Stimulated activated CD4-positive, alpha-beta T cell treated with anti-CD3 and anti-CD28 coated beads, Interleukin-12 subunit alpha, Interleukin-12 subunit beta, amount 100 ng/mL, for 24 hours (primary cell): Measurements from ENCODE around the gene TDRD12.
"Not testable (repeated sequence)": the region's sequence is repeated elsewhere in the genome, so short reads cannot be mapped to it uniquely, and the experiment has no call there.

Experiments used
- DNase-seq, 2 experiments: peaks; one replicate each; pipeline ENCODE4 v3.0.0-alpha.2; 2020; ENCODE audit warnings: low read depth in 2 of 2

Gene TDRD12

DNA sequence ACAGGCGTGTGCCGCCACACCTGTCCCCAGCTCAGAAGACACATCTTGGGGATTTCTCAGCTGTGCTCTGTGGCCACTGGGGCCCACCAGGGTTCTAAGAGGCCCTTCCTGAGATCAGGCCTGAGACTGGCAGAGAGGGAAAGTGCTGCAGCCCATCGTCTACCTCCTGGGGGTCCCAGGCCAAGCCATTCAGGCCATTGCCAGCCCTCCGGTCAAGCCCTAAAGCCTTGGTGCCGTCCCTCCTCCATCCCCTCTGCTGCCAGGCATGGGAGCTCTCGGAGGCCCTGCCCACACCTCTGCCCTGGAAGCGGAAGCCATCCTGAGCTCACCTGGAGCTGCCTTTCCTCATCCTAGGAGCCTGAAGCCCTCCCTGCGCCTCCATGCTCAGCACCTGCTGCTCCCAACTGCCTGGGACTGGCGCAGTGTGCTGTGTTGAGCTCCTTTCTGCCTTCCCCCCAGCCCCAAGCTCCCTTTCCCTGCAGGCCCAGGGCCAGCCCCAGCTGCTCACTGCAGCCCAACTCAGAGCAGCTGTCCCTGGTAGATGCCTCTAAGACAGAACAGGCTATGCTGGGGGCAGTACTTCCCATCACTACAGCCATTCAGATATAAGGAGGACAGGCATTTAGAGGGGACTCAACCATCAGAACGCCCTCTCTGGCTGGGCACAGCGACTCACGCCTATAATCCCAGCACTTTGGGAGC, 147.1 kb downstream of the TDRD12 start:
- no peak for DNase-seq

DNA sequence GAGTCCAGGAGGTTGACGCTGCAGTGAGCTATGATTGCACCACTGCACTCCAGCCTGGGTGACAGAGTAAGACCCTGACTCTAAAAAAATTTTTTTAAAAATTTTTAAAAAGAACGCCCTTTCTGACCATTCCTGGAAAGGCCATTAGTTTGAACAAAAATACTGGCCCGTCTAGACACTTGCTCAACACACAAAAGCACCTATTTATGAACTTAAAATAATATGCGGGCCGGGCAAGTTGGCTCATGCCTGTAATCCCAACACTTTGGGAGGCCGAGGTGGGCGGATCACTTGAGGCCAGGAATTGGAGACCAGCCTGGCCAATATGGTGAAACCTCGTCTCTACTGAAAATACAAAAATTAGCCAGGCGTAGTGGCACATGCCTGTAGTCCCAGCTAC, 147.9 kb downstream of the TDRD12 start:
- not testable (repeated sequence) for DNase-seq

DNA sequence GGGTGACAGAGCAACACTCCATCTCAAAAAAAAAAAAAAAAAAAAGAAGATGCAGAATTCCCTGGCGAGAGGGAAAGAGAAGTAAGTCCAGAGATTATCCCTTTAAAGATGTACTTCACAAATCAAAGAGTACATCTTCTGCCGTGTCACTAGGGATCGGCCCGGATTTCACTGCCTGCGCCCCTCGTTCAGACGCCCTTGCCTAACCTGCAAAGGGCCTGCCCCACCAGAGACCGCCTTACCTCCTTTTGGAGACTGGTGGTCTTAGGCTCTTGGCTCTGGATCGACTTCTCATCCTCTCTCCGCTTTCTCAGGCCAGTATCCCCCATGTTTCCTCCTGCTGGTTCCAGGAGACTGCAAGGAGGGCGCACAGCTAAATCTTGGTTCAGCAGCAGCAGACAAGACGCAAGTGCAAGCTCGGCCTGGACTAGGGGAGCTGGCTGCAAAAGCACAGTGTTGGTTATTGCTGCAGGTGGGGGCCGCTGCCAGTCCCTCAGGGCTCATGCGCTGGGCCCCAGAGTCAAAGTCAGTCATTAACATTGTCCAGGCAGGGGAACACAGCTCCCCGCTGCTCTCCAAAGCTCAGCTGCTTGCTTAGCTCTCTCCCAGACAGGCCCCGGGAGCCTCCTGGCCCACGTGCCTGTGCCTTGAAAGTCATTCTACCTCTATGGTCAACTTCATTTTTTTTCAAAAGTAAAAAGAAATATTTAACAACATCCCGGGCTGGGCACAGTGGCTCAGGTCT, 148.8 kb downstream of the TDRD12 start:
- no peak for DNase-seq

DNA sequence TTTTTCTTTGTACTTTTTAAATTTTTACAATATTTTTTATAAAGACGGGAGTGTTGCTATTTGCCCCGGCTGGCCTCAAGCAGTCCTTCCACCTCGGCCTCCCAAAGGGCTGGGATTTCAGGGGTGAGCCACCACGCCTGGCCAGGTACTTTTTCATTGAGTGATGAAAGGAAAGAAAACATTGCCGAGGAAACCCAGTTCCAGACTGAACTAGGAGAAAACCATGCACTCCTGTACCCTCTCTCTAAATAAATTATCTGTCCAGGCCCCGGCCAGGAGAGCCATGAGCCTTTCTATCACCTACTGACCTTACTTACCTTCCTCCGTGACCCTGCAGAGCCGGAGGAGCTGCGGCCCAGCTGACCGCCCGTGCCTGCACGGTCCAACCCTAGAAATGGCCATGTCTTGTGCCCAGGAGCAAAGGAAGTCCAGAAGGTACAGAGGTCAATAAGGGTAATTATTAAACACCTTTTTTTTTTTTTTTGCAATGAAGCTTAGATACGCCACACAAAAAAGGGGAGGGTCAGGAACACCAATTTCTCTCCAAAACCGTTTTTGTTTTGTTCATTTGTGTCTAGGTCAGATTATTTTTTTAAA, 149.9 kb downstream of the TDRD12 start, which contains the start of gene SLC7A9:
Gene SLC7A9 (minus strand): TSS at position 399 of the 597 bp plus-strand sequence. CDS start 1,233 bp downstream, outside the sequence.
- DNase-seq: no peak

DNA sequence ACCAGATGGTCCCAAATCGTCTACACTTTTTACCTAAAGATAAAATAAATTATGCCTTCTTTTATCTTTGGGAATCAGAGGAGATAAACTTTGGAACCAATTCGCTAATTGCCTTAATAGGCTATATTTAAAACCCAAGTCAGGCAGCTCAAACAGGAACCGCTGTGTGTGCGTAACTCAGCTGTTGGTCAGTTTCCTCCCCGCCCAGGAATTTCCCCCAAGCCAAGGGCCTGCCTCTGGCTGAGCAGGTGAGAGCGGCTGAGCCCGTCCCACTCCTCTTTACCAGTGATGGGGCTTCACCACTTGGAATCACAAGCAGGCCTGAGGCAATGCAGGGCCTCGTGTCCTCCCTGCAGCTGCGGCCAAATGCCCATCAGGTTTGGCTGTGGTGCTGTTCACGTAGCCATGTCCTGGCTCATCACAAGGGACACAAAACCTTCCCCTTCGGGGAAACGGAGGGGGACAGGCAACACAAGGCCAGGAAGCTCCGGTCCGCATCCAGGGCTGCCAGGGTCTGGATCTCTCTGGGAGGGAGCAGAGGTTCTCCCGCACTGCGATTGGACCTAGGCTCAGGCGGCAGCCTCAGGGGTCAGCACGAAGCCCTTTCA, 150.5 kb downstream of the TDRD12 start:
- DNase-seq: no peak

DNA sequence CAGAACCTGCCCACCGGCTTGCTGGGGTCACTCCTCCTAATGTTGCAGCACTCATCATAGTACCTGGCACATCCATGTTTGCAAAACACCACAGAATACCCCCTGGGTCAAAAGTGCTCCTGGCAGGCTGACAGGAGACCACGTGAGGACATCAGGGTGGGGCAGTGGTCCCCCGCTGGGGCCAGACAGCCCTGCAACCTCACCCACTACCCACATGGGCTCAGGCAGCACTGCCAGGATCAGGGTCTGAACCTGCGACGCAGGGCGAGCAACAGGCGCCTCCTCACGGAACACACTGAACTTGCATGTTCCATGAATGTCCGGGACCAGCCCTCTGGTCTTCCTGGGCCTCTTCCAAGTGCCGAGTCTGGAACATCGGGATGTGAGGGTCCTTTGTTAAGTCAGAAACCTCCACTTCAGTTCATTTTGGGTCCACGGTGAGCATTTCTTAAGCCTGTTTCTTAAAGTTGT, 151.4 kb downstream of the TDRD12 start:
- DNase-seq: no peak

DNA sequence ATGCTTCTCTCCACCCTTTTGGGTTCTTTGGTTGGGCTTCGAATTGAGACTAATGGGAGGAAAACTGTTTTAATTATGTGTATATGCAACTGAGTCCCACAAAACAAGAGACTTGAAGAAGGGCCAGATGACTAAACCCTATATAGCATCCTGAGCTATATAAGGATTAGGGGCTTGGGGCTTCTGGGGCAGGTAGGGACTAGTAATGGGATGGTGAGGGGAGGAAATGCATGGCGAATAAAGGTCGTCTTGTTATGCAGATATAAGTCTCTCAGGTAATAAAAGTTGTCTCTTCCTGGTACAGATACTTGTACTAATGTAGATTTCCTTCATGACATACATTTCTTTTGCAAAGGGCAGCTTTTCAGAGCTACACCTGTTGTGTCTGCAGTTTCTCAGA, 152.8 kb downstream of the TDRD12 start:
- DNase-seq: no peak

DNA sequence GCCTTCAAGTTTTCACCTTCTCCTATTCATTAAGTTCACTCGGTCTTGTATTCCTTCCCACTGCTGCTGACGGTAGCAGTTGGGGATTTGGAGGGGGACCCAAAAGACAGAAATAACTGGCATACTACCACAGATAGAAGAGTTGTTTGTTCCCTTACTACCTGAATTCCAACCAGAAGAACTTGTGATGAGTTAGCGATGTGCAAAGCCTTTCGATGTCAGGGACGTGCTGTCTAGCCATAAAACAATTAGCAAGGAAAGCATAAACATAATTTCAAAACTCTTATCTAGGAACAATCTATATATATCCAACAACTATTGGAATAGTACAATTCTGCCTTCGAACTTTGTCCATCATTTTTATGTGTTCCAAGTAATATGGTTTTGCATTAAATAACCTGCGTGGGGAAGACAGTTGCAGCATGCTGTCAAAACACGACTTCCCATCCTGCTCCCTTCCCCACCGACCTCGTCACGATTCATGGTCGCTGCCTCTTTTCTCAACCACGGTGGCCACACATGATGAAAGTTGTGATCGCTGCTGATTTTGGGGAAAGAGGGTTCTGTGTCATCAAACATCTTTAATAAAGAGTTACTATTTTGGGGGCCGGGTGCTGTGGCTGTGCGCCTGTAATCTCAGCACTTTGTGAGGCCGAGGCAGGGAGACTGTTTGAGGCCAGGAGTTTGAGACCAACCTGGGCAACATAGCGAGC, 153.8 kb downstream of the TDRD12 start:
- DNase-seq: no peak

DNA sequence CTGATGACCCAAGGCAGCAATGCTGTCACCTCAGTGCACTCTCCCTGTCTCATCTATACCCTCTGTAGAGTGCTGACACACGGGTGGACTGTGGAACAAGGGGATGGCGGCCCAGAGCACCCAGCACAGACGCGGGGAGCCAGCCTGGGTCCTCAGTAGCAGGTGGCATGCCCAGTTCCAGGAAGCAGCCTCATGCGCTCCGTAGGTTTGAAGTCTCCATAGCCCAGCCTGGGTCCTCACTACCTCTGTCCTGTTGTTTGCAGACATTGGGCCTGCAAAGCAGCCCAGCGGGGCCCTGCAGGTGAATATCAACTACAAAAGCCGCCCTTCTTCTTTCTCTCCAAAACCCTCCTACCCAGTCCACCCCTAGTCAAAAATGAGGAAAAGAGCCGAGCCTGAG, 155.0 kb downstream of the TDRD12 start:
- DNase-seq: no peak

DNA sequence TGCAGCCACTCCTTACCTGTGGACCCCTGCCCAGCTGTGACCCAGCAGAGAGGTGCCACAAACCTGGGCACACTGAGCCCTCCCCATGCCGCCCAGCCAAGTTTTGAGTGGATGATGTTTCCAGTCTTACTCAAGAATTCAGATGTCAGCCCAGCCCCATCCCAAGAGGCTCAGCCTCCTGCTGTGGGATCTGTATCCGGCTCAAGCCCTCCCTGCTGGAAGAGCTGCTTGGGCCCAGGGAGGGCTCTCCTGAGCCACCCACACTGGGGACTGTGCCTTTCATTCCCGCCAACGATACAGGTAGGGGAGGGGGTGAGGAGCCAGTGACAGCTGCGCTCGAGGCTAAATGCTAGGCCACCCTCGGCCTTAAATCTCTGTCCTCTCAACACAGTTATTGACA, 155.9 kb downstream of the TDRD12 start:
- DNase-seq: no peak

DNA sequence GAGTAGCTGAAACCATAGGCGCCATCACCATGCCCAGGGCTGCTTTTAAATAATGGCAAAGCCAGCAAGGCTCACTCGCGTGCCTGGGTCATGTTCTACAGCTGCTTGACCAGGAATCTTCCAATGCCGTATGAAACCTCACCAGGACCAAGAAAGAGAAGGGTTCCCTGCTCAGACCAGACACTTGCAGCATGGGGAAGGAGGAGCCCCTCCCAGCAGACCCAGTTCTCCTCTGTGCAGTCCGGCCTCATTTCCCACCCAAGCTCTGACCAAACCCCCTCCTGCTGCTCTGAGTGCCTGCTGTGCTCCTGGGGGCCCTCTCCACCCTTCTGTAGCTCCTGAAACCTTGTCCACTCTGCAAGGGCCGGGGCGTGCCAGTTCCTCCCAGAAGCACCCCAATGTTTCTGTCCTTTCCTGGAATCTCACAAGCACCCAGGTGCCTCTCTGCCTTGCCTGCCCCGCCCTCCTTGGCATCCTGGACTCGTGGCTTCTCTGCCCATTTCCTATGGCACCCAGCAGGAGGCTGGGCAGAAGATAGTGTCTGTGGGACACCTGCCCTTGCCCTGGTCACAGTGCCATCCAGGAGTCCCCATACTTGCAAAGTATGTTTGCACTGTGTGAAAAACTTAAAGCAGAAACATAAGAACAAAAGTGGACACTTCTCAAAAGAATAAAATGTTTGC, 156.8 kb downstream of the TDRD12 start:
- DNase-seq: no peak

DNA sequence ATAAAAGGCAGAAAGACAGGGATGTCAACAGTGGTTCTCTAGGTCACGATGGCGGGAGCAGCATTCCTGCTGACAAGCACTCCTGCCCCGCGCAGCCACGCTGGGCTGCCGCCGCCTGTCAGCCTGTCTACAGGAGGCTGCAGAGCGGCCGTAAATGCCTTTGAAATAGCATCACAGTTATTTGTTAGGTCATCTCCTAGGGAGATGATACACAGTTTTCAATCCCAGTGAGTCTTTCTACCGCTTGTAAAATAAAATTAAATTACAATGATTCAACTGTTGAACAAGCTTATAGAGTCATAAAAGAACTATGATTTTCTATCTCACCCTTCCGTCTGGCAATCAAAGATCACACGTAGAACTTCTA, 157.3 kb downstream of the TDRD12 start:
- DNase-seq: no peak
